GM18870 (cell line): ENCODE results near the gene TDRD3.
"Not testable (repeated sequence)": the region's sequence is repeated elsewhere in the genome, so short reads cannot be mapped to it uniquely, and the experiment has no call there.

ENCODE experiments used
- ATAC-seq: cut with Tn5 transposase; IDR thresholded peaks from one replicate; pipeline ENCODE4 v1.9.1; 2021; ENCODE audit warnings: moderate library complexity; ENCODE audit not compliant: unreplicated experiment

Gene TDRD3

GRCh38 chr13:60398379-60398891, 1.4 kb downstream of the TDRD3 start:
- no peak for ATAC-seq

GRCh38 chr13:60398907-60399589, 2.0 kb downstream of the TDRD3 start:
- no peak for ATAC-seq

GRCh38 chr13:60402022-60402421, 5.0 kb downstream of the TDRD3 start:
- ATAC-seq = no peak

- ATAC-seq = peak; percentile 45
Observed at GRCh38 chr13:60407095-60407494, 10.1 kb downstream of the TDRD3 start.

GRCh38 chr13:60407852-60408251, 10.8 kb downstream of the TDRD3 start:
- not testable (repeated sequence) for ATAC-seq

- not testable (repeated sequence) for ATAC-seq
Observed at GRCh38 chr13:60409574-60410292, 12.7 kb downstream of the TDRD3 start.

- ATAC-seq = no peak
Observed at GRCh38 chr13:60410299-60410698, 13.3 kb downstream of the TDRD3 start.

- ATAC-seq = no peak
Observed at GRCh38 chr13:60411464-60411863, 14.4 kb downstream of the TDRD3 start.

- ATAC-seq = no peak
Observed at GRCh38 chr13:60411983-60412382, 15.0 kb downstream of the TDRD3 start.

GRCh38 chr13:60412909-60413616, 16.0 kb downstream of the TDRD3 start:
- ATAC-seq = no peak

GRCh38 chr13:60414177-60414576, 17.2 kb downstream of the TDRD3 start:
- no peak for ATAC-seq

- peak; percentile 58 for ATAC-seq
Observed at GRCh38 chr13:60417734-60418133, 20.7 kb downstream of the TDRD3 start.

GRCh38 chr13:60418954-60419353, 21.9 kb downstream of the TDRD3 start:
- no peak for ATAC-seq

- ATAC-seq = no peak
Observed at GRCh38 chr13:60425332-60425731, 28.3 kb downstream of the TDRD3 start.

- ATAC-seq = no peak
Observed at GRCh38 chr13:60426075-60426474, 29.1 kb downstream of the TDRD3 start.

GRCh38 chr13:60427285-60427684, 30.3 kb downstream of the TDRD3 start:
- peak; percentile 48 for ATAC-seq

- peak; percentile 66 for ATAC-seq
Observed at GRCh38 chr13:60431108-60431700, 34.2 kb downstream of the TDRD3 start.

GRCh38 chr13:60433505-60433904, 36.5 kb downstream of the TDRD3 start:
- ATAC-seq = no peak

- no peak for ATAC-seq
Observed at GRCh38 chr13:60435762-60436374, 38.8 kb downstream of the TDRD3 start.

GRCh38 chr13:60439201-60439600, 42.2 kb downstream of the TDRD3 start:
- no peak for ATAC-seq

- ATAC-seq = no peak
Observed at GRCh38 chr13:60441761-60442160, 44.7 kb downstream of the TDRD3 start.
